HG03520 (cell line): Measurements from ENCODE around the gene VPS37C.
"Not testable (repeated sequence)": the region's sequence is repeated elsewhere in the genome, so short reads cannot be mapped to it uniquely, and the experiment has no call there.

ENCODE experiments used
- ATAC-seq: cut with Tn5 transposase; IDR thresholded peaks from one replicate; pipeline ENCODE4 v1.9.1; 2021; ENCODE audit warnings: mild to moderate bottlenecking, moderate library complexity; ENCODE audit not compliant: unreplicated experiment

VPS37C gene

DNA sequence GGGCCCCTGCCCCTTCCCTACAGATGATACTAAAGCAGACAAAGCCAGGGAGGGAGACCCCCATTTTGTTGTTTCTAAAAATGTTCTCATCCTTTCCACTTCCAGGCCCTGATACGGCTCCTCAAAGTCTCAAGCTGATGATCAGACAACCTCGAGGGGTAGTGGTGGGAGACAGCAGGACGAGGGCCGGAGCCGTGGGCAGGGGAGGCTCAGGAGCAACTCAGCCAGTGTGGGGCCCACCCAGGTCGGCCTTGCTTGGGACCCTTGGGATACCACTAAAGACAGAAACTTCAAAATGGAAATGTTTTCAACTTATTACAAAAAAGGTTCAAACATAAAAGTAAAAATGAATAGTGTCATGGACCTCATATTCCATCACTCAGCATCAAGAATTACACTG, 15.2 kb upstream of the VPS37C start:
- ATAC-seq = no peak

DNA sequence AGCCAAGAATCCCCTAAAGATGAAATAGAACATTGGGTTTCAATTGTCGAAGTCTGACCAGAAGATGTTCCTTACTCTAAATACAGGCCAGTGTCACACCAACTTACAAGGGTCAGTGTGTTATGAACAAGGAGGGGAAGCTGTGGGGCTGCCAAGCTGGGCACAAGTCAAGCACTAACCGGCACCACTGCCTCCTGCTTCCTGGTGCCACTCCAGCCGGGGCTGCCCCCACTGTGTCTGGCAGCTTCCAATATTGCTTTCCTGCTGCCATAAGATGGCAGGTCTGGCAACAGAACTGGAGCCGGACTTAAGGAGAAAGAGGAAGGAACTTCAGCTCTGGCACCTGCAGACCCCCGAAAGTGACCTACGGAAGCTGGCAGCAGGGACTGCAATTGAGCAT, 13.7 kb upstream of the VPS37C start:
- ATAC-seq = no peak

DNA sequence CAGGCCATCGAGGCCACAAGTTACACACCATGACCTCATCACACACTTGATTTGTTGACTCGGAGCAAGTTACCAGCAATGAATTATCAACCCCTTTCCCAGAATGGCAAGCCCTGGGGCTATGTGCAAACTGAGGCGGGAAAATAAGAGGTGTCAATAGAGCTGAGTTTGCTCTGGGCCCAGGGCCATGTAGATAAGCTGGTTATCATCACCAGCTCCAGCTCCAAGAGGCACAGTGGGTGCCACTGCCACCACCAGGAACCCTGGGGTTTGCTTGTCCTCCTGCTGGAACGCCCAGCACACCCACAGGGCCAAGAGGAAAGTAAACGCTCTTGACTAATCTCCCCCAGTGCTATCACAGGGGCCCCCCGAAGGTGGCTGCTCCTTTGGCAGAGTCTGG, 13.0 kb upstream of the VPS37C start:
- no peak for ATAC-seq

DNA sequence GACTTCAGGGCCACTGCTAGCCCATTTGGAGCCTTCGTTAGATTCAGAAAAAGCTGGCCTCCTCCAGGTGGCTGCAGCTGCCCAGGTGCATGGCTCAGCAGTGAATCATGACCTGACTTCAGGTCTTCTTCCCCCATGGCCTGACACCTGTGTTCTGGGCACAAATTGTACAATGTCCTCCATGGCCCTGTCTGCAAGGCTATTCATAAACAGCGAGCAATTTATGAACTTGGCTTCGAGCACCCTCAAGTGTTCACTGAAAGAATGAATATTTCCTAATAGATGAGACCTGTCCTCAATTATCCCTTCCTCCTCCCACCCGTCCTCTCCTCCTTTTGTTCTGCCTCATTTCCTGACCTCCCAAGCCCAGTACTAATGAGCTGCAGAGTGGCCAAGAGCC, 12.2 kb upstream of the VPS37C start:
- ATAC-seq = no peak

DNA sequence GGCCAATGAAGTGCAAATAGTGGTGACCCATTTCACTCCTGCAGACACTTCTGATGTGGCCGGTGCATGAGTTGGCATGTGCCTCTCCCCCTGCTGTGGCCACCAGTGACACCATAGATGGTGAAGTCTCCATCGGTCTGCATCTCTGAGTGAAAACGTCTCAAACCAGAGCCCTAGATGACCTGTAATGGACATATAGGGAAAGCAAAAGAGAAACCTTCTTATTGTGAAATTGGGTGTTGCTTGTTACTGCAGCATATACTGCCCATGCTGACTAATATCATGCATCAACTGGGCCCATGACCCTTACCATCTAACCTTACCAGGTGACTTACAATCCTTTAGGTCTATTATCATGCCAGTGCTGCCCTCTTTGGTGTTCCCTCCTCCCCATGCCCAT, 11.7 kb upstream of the VPS37C start:
- ATAC-seq = no peak

DNA sequence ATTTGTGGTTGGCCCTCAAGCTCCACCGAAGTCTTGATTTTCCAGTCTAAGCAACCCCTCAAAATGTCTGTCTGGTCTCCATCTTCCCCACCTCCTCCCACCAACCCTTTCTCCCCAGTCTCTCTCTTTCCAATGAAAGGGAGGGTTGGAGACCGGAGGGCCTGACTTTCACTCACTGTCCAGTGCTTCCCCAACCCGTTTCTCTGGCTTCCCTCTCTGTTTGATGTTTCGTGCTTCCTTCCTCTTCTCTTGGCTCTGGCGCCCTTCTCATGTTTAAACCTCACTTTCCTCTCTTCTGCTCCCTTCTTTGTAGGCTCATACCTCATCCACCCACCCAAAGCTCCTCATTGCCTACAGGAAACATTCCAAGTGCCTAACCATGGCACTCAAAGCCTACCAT, 11.1 kb upstream of the VPS37C start:
- ATAC-seq = no peak

DNA sequence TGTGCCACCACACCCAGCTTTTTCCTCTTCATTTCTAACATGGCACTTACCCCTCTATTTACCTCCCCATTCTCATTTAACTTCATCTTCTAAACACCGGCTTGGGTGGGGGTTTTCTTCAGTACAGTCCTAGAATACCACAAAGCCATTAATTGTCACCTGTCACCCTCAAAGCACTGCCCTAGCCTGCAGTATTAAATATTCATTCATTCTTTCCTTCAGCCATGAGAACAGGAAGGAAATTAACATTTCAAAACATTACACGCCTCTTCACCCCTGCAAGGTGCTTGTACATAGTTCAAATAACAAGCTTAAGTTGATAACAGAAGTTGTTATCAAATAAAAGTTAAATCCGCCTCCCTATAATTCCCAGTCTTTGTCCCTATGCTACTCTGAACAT, 10.7 kb upstream of the VPS37C start:
- no peak for ATAC-seq

DNA sequence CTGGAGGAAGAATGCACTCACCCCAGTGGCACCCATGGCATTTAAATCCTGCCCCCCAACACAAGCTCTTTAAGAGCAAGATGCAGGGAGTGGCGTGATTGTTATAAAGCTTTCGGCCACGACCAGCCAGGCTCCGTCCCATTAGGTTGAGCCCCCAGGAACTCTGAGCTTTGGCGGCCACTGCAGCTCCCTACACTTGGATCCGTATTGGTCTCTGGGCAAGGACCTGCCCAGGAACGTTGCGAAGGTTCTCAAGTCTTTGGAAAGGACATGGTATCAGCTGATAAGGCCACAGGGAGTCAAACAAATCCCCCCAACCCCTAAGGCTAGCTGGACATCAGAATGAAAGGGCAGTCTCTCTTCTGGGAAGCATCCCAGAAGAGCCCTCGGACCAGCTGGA, 9.3 kb upstream of the VPS37C start:
- no peak for ATAC-seq

DNA sequence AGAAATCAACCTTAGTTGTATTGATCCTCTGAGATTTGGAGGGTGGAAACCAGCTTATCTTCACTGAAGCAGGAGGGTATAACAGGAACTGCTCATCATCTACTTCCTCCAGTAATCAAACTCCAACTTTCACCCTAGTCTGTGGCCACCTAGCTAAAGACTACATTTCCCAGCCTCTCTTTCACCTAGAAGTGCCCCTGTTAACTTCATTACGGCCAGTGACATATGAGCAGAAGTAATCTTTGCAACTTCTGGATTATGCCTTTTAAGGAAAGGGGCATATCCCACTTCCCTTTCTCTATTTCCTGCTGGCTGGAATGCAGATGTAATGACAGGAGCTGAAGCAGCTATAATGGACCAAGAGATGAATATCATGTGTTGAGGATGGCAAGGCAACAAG, 7.6 kb upstream of the VPS37C start:
- ATAC-seq = no peak

DNA sequence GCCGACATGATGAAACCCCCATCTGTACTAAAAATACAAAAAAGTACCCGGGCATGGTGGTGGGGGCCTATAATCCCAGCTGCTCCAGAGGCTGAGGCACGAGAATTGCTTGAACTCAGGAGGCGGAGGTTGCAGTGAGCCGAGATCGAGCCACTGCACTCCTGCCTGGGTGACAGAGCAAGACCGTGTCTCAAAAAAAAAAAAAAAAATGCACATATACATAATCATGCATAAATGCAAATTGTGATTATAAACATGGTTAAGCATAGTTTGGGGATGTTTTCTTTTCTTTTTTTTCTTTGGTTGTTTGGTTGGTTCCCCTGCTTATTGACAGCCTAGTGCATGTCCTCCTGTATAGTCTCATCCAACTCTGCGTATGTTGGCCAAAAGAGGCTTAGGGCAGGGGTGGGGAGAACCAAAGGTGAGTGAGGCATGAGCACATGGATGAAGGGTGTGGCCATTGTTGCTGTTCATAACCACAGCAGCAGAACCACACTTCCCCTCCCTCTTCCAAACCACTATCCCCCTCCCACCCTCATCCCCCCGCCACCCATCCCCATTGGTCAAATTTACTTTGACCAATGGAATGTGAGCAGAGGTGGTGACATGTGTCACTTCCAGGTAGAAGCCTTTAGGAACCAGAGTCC, 6.9 kb upstream of the VPS37C start:
- no peak for ATAC-seq

DNA sequence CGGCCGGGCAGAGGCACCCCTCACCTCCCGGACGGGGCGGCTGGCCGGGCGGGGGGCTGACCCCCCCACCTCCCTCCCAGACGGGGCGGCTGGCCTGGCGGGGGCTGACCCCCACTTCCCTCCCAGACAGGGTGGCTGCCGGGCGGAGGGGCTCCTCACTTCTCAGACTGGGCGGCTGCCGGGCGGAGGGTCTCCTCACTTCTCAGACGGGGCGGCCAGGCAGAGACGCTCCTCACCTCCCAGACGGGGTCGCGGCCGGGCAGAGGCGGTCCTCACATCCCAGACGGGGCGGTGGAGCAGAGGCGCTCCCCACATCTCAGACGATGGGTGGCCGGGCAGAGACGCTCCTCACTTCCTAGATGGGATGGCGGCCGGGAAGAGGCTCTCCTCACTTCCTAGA, 5.1 kb upstream of the VPS37C start:
- ATAC-seq = not testable (repeated sequence)

DNA sequence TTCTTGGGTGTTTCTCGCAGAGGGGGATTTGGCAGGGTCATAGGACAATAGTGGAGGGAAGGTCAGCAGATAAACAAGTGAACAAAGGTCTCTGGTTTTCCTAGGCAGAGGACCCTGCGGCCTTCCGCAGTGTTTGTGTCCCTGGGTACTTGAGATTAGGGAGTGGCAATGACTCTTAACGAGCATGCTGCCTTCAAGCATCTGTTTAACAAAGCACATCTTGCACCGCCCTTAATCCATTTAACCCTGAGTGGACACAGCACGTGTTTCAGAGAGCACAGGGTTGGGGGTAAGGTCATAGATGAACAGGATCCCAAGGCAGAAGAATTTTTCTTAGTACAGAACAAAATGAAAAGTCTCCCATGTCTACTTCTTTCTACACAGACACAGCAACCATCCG, 4.6 kb upstream of the VPS37C start:
- not testable (repeated sequence) for ATAC-seq

DNA sequence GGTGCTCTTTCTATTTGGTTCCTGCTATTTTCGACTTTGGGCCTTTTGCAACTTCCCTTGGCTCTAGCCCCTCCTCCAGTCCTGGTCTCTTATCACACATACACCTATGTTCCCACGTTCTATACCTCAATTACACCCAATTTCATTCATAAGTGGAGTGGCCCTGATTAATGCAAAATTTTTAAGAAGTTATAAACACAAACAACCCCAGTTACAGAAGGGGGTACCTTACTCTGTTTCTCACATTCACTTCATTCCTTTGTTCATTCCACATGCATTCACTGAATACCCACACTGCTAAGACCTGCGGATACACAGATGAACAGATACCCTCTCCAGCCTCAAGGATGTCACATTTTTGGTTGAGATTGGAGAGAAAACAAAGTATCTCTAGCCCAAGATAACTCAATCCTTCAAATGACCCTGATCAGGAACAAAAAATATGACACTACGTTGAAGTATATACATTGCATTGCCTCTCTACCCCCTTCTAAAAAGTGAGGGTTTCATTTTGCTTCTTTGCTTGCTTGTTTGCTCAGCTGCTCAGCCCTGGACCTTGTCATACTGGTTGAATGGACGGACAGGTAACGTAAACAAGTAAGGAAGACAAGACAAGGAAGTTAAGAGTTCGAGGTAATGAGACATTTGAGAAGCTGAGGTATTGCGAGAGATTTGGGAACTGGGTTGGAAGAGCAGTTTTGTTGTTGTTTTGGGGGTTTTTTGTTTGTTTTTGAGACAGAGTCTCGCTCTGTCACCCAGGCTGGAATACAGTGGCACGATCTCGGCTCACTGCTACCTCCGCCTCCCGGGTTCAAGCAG, 3.6 kb upstream of the VPS37C start:
- no peak for ATAC-seq

DNA sequence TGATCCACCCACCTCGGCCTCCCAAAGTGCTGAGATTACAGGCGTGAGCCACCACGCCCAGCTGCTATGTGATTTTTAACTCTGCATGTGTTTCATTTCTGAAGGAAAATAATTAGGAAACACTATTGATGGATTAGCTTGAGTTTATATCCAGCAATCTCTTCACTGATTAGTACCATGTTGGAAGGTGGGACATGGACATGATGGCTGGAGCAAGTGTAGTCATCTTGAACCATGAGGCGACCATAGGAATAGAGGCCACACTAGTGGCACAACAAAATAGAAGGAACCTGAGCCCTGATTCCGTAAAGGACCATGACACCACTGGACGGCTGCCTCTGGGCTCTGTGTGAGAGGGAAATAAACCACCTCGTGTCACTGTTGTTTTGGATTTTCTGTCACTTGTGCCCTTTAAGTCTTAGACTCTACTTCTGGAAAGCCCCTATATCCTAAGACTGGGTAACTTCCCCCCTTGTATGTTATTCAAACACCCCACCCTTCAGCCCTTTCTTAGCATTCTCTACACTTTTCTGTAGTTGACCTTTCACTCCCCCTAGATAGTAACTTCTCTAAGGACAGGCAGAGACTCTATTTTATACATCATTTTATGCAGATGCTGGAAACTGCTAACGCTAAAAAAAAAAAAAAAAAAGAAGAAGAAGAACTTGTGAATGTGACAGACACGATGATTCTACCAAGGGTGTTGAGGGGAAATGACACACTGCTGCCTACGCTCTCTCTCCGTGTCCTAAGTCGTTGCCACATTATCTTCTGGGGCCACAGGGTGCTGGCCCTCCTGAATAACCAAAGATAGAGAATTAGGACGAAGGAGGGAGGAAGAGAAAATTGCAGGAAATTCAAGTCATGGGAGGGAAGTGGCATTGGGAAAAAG, 2.7 kb upstream of the VPS37C start:
- no peak for ATAC-seq

DNA sequence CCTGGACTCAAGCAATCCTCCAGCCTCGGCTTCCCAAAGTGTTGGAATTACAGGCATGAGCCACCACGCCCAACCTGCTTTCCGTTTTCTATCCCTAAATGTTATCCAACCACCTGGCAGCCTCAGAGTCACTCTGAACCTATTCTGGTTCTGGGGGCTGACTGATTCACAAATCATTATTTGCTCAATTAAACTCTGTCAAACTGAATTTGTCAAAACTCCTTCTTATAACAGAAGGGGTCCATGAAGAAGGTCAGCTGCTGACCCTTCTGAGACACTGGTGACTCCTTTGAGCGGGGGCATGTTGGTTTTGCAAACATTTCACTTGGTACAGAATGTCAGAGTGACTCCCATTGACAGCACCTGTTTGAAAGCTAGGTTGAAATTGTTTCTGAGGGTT, 1.8 kb upstream of the VPS37C start:
- no peak for ATAC-seq

DNA sequence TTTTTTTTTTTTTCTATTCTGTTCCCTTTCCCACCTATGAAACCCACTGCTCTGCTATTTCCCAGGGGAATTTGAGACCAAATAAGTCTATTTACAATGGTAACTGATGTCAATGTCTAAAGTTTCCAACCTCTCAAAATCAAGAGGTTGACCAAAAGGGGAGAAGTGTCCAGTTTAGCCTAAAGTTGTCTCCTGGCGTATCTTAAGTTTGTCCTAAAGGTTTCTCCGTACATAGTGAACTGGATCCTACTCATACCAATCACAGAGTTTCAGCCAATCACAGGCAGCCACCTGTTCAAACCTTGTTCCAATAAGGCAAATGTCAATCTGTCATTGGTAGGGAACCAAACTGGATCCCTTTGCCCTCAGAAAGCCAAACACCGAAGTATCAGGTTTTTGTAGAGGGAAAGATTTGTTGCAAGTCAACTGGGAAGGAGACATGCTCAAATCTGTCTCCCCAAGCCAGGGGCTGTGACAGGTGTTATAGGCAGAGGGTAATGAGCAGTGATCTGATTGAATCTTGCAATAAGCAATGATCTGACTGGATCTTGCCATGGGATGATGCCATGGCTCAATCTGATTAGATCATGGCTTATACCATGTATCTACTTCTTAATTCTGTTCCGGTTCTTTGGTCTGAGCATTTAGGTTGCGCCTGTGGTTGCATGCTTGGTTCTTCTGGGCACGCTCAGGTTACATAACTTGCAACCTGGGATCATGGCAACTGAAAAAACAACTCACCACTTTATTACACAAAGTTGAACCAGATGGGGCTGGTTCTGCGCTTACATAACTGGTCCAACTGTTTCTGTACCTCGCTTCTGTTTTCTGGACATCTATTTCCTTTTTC, 1.1 kb upstream of the VPS37C start:
- ATAC-seq = no peak

DNA sequence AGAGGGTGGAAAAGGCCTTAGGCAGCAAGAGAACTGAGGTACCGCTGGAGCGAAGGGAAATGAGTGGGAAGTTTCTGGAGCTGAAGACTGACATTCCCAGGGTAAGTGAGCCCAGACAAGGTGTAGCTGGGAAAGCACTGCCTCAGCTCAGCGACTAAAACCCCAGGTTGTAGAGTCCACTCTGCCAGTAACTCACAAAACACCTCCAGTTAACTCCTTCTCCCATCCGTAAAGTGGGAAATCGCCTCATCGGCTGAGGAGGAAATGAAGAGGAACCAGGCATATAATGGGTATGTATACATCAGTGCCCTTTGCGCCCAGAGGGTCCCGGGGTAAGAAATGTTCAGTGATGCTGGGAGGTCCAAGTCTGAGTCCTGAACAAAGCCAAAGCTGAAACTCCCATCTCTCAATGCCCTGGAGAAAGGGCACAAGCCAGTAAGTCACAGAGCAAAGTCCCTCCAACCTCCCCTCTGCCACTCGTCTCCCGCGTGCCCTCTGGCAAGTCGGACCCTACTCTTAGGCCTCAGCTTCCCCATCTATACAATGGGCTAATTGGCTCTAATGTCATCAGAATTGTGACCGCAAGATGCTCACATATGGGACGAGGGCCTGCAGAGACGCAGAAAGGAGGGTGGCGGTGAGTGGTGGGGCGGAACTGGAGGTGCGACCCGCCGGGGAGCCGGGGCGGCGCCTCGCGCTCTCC, 588 bp downstream of the VPS37C start:
- no peak for ATAC-seq

DNA sequence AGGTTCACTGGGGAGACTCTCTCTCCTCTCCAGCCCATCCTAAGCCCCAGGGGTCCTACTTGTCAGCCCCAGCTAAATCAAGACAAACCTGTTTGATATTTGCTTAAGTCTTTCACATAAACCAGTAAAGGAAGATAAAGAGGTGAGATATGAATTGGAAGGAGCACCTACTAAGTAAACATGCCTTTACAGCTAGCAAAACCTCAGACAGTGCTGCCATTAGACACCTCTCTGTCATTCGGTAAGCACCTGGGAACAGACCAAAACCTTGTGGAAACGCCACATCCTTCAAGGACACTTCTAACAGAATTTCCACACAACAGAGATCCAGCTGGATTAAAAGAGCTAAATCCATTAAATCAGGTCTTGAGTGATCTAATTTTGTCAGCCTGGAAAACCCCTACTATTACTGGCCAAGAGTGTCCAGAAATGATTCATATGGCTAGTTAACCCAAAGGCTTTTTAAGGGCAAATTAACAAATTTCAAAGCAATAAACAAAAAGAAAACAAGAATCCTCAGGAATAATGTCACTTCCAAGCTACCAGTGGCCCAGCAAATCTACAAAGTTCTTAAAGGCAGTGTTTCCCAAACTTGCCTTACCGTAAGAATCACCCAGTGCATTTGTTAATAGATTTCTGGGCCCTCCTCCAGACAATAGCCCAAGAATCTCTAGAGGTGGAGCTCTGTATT, 2.4 kb downstream of the VPS37C start:
- ATAC-seq = no peak

DNA sequence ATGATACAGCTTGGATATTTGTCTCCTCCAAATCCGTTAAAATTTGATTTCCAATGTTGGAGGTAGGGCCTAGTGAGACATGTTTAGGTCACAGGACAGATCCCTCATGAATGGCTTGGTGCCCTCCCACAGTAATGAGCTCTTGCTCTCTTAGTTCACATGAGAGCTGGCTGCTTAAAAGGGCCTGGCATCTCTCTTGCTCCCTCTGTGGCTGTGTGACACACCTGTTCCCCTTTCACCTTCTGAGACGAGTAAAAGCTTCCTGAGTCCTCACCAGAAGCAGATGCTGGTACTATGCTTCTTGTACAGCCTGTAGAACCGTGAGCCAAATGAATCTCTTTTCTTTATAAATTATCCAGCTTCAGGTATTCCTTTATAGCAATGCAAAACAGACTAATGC, 3.5 kb downstream of the VPS37C start:
- ATAC-seq = no peak

DNA sequence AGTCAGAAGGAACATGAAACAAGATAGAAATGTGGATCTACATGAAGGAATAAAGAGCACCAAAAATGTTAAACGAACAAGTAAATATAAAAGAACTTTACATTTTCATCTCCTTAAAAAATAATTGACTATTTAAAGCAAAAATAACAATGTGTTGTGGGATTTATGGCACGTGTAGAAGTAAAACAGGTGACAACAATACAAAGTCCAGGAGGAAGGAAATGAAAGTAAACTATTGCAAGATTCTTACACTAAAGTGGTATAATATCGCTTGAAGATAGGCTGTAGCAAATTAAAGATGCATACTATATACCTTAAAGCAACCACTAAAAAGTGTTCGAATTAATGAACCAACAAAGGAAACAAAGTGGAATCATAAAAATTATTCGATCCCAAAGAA, 5.5 kb downstream of the VPS37C start:
- no peak for ATAC-seq
